Panc1 (cell line): ENCODE data around the gene ANTXR1. TPM values are rescaled to one million over a fixed set of nuclear protein-coding genes. Genes with fewer than 3 reads are reported as not detected.

Experiments
- ATAC-seq: fragments of 200-7000 bp; cut with Tn5 transposase; 2 replicates; pipeline ENCODE4 v1.9.1; 2020; ENCODE audit warnings: mild to moderate bottlenecking, moderate library complexity
- BruUV-seq: library from RNA; stranded (reverse); fragments of 400-500 nt; replicated peaks from 2 replicates; lab custom pipeline; 2021; lab: Mats Ljungman, UMichigan
- CTCF ChIA-PET: fragments of 300-600 bp; sonication (Branson Sonifier 250); formaldehyde crosslinking; loops from one replicate; lab custom pipeline; 2022; ENCODE audit warnings: antibody characterized with exemption; lab: Charles Lee
- POLR2A ChIA-PET: fragments of 300-600 bp; sonication (Branson Sonifier 250); formaldehyde crosslinking; loops from one replicate; lab custom pipeline; 2022; ENCODE audit warnings: antibody characterized with exemption; lab: Charles Lee
- DNase-seq: peaks from one replicate; pipeline ENCODE4 v3.0.0-alpha.2; 2010; ENCODE audit warnings: low read depth, low spot score
- H3K27ac ChIP-seq: 2 replicates; pipeline ENCODE4 v1.5.1; 2011; ENCODE audit warnings: mild to moderate bottlenecking, low read length, inconsistent platforms
- H3K27me3 ChIP-seq: fragments of 200-500 bp; sonication (Bioruptor generic); 2 replicates; pipeline ENCODE4 v1.6.0; 2014; ENCODE audit warnings: low read length, inconsistent platforms; ENCODE audit not compliant: control insufficient read depth, insufficient read depth
- H3K36me3 ChIP-seq: fragments of 200-500 bp; sonication (Bioruptor generic); 2 replicates; pipeline ENCODE4 v1.5.1; 2014; ENCODE audit warnings: inconsistent platforms, mild to moderate bottlenecking, low read length, moderate library complexity; ENCODE audit not compliant: control insufficient read depth, insufficient read depth
- H3K4me1 ChIP-seq: 2 replicates; pipeline ENCODE4 v1.5.1; 2011; ENCODE audit warnings: inconsistent platforms, mild to moderate bottlenecking, low read length, moderate library complexity; ENCODE audit not compliant: control insufficient read depth, insufficient read depth
- H3K4me3 ChIP-seq, 2 experiments: 2 replicates each; pipeline ENCODE4 v1.5.1; 2011 to 2012; ENCODE audit warnings: low read depth in 2 of 2, low read length in 2 of 2, mild to moderate bottlenecking in 2 of 2, inconsistent platforms in 1 of 2, moderate library complexity in 1 of 2
- H3K9me3 ChIP-seq: fragments of 200-500 bp; sonication (Bioruptor generic); 2 replicates; pipeline ENCODE4 v1.5.1; 2014; ENCODE audit warnings: low read depth, mild to moderate bottlenecking, inconsistent platforms, low read length, moderate library complexity; ENCODE audit not compliant: control insufficient read depth, insufficient read depth
- CTCF ChIP-seq: fragments of 450-650 bp; IDR thresholded peaks from 2 replicates; pipeline ENCODE4 v1.5.1; 2017; ENCODE audit warnings: mild to moderate bottlenecking
- POLR2AphosphoS5 ChIP-seq: IDR thresholded peaks from 2 replicates; pipeline ENCODE4 v1.6.1; 2012; ENCODE audit warnings: mild to moderate bottlenecking, low read depth, low read length, moderate library complexity
- REST ChIP-seq, 2 experiments: IDR thresholded peaks; 2 replicates each; pipeline ENCODE4 v1.6.1; 2011 to 2012; ENCODE audit warnings: low read depth in 2 of 2, control low read depth in 1 of 2, low read length in 1 of 2, mild to moderate bottlenecking in 1 of 2, moderate library complexity in 1 of 2; ENCODE audit not compliant: insufficient read depth in 1 of 2
- SIN3A ChIP-seq: IDR thresholded peaks from 2 replicates; pipeline ENCODE4 v1.6.1; 2012; ENCODE audit warnings: low read depth, mild to moderate bottlenecking, low read length, moderate library complexity, borderline replicate concordance; ENCODE audit not compliant: insufficient read depth
- TCF7L2 ChIP-seq: IDR thresholded peaks from 2 replicates; pipeline ENCODE4 v1.6.1; 2011; ENCODE audit warnings: mild to moderate bottlenecking, low read depth, low read length, inconsistent platforms
- in situ Hi-C: cut with HindIII; loops from 2 replicates; pipeline ENCODE4 v1.10.0; 2016; ENCODE audit warnings: low sequenced_read_pairs, low pct_unique_long_range_greater_than_20kb
- intact Hi-C: fragments of 100-400 bp; cut with micrococcal nuclease; formaldehyde crosslinking; loops from one replicate; pipeline ENCODE4 v1.10.0; 2022; ENCODE audit not compliant: unreplicated experiment
- total RNA-seq: library from RNA; stranded (reverse); gene quantifications from one replicate; pipeline ENCODE4 v1.2.1, GENCODE V29; 2021; ENCODE audit not compliant: unreplicated experiment

ANTXR1 gene
- total RNA-seq, 1 experiment from 2014 or later = 132 TPM

GRCh38 chr2:69211048-69211447 lies 198.1 kb downstream of the ANTXR1 start:
- DNase-seq (no peak), ATAC-seq (no peak)
- Histone ChIP-seq H3K27me3 (no peaks in the 10 kb centered on the region), H3K4me3 (no peak overlapping the region), H3K9me3 (peaks cover 6% of the 10 kb centered on the region; the same call in 1 of the 2 replicates), H3K27ac (no peak overlapping the region), H3K4me1 (no peaks in the 10 kb centered on the region), H3K36me3 (no peaks in the 10 kb centered on the region)
- in situ Hi-C loops = no loop called here
- CTCF ChIA-PET = no interaction called here
- POLR2A ChIA-PET = no interaction called here
- no TSS peak for BruUV-seq
- intact Hi-C loops = no loop called here
- no peak for TF ChIP-seq TCF7L2
- TF ChIP-seq REST (IDR thresholded peaks at IDR 0.05; ENCODE audit: insufficient read depth in 1 of 2, low read depth in 2 of 2, low read length in 1 of 2) = no peak
- TF ChIP-seq POLR2AphosphoS5 = no peak
- TF ChIP-seq CTCF = no peak
- no peak for TF ChIP-seq SIN3A

GRCh38 chr2:69211686-69212085 lies 198.7 kb downstream of the ANTXR1 start:
- H3K9me3 ChIP-seq = peaks cover 6% of the 10 kb centered on the region; the same call in 1 of the 2 replicates
- no peaks in the 10 kb centered on the region for H3K4me1 ChIP-seq
- TF ChIP-seq SIN3A = no peak
- TF ChIP-seq CTCF = no peak
- no peak for TF ChIP-seq TCF7L2
- TF ChIP-seq POLR2AphosphoS5 = no peak
- no peak for TF ChIP-seq REST (IDR thresholded peaks at IDR 0.05; ENCODE audit: insufficient read depth in 1 of 2, low read depth in 2 of 2, low read length in 1 of 2)
- no peak for ATAC-seq
- H3K36me3 ChIP-seq = no peaks in the 10 kb centered on the region
- DNase-seq = no peak
- POLR2A ChIA-PET = no interaction called here
- CTCF ChIA-PET = no interaction called here
- intact Hi-C loops (no loop called here), in situ Hi-C loops (no loop called here)
- no peaks in the 10 kb centered on the region for H3K27me3 ChIP-seq
- no TSS peak for BruUV-seq
- no peak overlapping the region for H3K4me3 ChIP-seq
- H3K27ac ChIP-seq = no peak overlapping the region; the same call in 1 of the 2 replicates
